HG02678 (cell line): ENCODE data around the gene PHLDA3.

Source experiments
- ATAC-seq: cut with Tn5 transposase; IDR thresholded peaks from one replicate; pipeline ENCODE4 v1.9.1; 2021; ENCODE audit warnings: mild to moderate bottlenecking, moderate library complexity; ENCODE audit not compliant: unreplicated experiment

The PHLDA3 gene

GRCh38 chr1:201468844-201469644 is at the start of gene PHLDA3:
Gene PHLDA3, minus strand, starts transcription at chr1:201469188. Its CDS starts 402 bp downstream, at chr1:201468786.
- ATAC-seq: peak; percentile 77

- no peak for ATAC-seq
Measured at GRCh38 chr1:201518071-201518470, 49.1 kb upstream of the PHLDA3 start.

- ATAC-seq: no peak
Measured at GRCh38 chr1:201517631-201518030, 48.6 kb upstream of the PHLDA3 start.

- no peak for ATAC-seq
Measured at GRCh38 chr1:201516511-201517127, 47.6 kb upstream of the PHLDA3 start.

- ATAC-seq: no peak
Measured at GRCh38 chr1:201515895-201516294, 46.9 kb upstream of the PHLDA3 start.

GRCh38 chr1:201515062-201515750 is 46.2 kb upstream of the PHLDA3 start:
- no peak for ATAC-seq

GRCh38 chr1:201514466-201514865 is 45.5 kb upstream of the PHLDA3 start:
- ATAC-seq: no peak

- ATAC-seq: no peak
Measured at GRCh38 chr1:201513498-201514243, 44.7 kb upstream of the PHLDA3 start.

- no peak for ATAC-seq
Measured at GRCh38 chr1:201511941-201512539, 43.1 kb upstream of the PHLDA3 start.

GRCh38 chr1:201511396-201511940 is 42.5 kb upstream of the PHLDA3 start:
- no peak for ATAC-seq

GRCh38 chr1:201510734-201511133 is 41.7 kb upstream of the PHLDA3 start:
- no peak for ATAC-seq

- no peak for ATAC-seq
Measured at GRCh38 chr1:201509601-201510374, 40.8 kb upstream of the PHLDA3 start.

GRCh38 chr1:201508809-201509208 is 39.8 kb upstream of the PHLDA3 start:
- no peak for ATAC-seq

- peak; percentile 5 for ATAC-seq
Measured at GRCh38 chr1:201507360-201507675, 38.3 kb upstream of the PHLDA3 start.

GRCh38 chr1:201506557-201507359 is 37.8 kb upstream of the PHLDA3 start, which contains the start of gene CSRP1:
Gene CSRP1, minus strand, starts transcription at chr1:201507123. Its CDS starts 10,820 bp downstream, at chr1:201496303.
- peak; percentile 93 for ATAC-seq

GRCh38 chr1:201506092-201506491 is 37.1 kb upstream of the PHLDA3 start:
- no peak for ATAC-seq

- no peak for ATAC-seq
Measured at GRCh38 chr1:201505503-201505890, 36.5 kb upstream of the PHLDA3 start.

GRCh38 chr1:201504799-201505502 is 36.0 kb upstream of the PHLDA3 start:
- no peak for ATAC-seq
